ENCODE results near the gene LPP.

- no peak for TF ChIP-seq CTCF (IDR thresholded peaks at IDR 0.05)
- TF ChIP-seq POLR2A (IDR thresholded peaks at IDR 0.05), result no peak
Observed at GRCh38 chr3:188574885-188575284, 420.9 kb downstream of the LPP start.
